KG1 (cell line): ENCODE data around the gene RAB33A.
"Not testable (repeated sequence)": the region's sequence is repeated elsewhere in the genome, so short reads cannot be mapped to it uniquely, and the experiment has no call there.

Experiments
- DNase-seq: peaks from one replicate; lab custom pipeline; 2025; lab: John Stamatoyannopoulos, UW

Gene RAB33A

DNA sequence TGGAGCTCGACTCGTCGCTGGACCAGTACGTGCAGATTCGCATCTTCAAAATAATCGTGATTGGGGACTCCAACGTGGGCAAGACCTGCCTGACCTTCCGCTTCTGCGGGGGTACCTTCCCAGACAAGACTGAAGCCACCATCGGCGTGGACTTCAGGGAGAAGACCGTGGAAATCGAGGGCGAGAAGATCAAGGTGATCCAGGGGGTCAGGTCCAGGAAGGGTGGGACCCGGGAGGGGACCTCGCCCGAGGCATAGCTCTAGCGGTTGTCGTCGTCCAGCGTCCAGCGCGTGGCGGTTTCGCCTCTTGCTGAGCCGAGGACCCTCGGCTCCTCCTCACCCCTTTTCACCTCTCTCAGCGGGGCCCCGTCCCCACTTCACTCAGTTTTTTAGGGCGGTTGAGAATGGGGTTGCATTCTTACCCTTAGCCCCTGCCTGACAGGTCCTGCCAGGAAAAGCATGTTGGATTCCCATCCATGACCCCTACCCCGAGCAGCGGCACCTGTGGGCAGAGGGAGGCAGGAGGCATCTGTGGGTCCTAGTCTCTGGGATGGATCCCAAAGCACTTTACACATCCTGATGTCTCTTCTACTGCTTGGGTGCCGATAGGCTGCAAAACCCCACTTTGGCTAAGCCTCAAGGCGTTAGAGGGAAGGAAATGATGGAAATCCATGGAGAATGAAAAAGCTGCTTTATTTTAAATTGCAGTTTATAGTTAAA lies 524 bp downstream of the RAB33A start:
- DNase-seq = no peak

DNA sequence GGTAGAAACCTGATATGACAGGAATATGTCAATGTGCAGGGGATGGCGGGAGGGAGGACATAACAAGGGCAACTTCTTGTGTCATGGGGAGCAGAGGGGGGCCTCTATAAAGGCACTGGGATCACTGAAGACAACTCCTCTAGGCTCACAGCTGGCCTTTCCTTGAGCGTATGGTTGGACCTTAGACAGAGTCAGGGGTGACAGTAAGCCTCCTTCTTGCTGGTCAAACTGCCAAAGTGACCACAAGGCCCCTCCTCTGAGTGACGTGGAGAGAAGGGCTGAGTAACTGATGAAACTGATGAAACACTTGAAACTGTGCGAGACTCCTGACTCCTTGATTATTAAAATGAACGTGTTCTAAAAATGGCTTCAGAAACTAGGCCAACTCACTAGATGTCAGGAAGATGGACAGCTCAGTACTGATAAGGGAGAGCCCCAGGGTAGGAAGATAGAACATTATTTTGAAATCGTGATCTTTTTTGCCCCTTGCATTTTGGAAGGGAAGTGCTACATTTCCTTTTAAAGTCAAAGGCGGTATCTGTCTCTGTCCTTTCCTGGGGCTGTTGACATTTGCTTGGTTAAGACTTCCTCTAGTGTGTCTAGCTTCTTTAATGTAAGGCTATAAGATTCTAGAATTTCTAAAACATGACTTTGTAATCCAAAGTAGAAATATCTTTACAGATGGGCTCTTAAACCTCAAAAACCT lies 1.6 kb downstream of the RAB33A start:
- DNase-seq = peak; percentile 5

GRCh38 chrX:130174045-130174704 lies 2.4 kb downstream of the RAB33A start:
- no peak for DNase-seq

GRCh38 chrX:130174937-130175336 lies 3.2 kb downstream of the RAB33A start:
- no peak for DNase-seq

DNA sequence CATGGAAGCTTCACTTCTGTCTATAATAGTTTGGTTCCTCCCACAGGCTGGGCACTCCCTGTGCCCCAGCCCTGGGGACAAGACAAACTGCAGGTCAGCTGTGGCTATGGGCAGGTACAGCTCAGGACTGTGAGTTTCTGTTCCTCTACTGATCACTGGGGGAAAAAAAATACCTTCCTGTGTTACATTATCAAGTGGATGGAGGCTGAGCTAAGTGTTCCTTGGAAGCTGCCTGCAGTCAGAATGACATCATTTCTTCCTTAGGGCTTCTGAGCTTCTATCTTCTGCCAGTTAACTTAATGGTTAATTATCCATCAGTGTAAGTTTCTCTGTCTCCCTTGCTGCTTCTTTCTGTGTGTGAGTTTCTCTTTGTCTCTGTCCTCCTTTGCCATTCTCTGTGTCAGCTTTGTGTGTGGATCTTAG lies 4.6 kb downstream of the RAB33A start:
- no peak for DNase-seq

- no peak for DNase-seq
Observed at GRCh38 chrX:130176942-130177341, 5.2 kb downstream of the RAB33A start.

GRCh38 chrX:130179170-130179569 lies 7.4 kb downstream of the RAB33A start:
- no peak for DNase-seq

DNA sequence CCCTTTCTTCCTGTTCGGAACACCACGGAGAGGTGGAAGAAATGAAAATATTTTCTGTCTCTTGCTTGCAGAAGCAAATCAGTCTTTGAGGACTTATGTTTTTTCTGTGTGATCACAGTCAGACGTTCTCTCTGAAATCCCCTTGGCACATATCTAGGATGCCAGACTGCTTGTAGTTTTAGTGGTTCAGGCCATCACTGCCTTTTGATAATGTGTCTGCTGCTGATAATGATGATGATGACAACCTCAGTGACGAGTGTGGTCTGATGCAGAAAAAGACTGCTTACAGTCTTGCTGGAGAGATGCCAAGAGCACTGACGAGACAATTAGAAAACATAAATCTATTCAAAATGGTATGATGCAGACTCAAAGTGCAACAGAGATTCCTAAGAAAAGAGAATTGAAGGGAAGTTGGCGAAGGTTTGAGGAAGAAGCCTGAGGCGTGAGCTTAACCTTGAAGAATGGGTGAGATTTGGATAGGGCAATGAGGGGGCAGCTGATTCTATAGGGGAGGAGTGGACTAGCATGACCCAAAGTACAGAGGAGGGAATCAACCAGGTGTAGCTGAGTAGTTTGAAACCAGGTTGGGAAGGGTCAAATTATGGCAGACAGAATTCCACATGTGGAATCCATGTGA lies 7.9 kb downstream of the RAB33A start:
- DNase-seq = no peak

DNA sequence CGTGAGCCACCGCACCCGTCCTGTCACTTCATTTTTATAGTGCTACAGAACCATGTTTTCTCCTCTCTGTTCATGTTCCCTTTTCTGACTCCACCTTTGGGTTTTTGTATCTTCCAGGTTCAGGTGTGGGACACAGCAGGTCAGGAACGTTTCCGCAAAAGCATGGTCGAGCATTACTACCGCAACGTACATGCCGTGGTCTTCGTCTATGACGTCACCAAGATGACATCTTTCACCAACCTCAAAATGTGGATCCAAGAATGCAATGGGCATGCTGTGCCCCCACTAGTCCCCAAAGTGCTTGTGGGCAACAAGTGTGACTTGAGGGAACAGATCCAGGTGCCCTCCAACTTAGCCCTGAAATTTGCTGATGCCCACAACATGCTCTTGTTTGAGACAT lies 12.4 kb downstream of the RAB33A start:
- DNase-seq = no peak

DNA sequence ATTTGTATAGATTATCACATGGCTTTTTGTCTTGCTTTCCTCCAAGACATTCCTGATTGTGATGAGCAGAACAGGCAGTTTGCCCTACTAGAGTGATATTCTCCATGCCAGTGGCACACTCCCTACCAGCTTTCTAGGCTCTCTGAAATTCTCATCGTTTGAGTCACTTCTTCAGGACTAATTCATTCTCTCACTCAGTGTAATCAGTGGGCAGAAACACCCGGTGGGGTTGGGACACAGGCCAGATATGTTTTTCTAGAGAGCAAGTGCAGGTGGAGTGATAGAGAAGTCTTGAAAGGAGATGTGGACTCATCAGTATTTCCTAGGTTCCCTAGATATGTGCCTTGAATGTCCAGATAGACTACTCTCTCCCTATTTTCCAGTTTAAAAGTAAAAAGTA lies 13.1 kb downstream of the RAB33A start:
- DNase-seq = no peak

GRCh38 chrX:130186651-130187050 lies 14.9 kb downstream of the RAB33A start:
- no peak for DNase-seq

DNA sequence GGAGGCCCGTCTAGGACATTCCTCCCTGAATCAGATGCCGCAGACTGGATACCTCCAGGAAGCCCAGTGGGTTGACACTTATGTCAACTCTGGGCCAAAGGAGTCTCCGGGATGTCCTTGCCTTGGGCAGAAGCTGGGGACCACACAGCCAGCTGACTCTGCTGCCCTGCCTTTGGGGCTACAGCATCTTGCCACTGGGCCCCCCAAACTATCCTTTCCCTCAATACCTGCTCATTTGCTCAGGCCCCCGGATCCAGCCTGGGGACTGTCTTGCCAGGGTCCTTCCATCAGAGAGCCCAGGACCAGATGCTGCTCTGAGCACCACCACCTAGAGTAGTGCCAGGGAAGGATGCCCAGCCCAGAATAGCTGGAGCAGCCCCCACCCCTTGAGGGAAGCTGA lies 19.0 kb downstream of the RAB33A start:
- DNase-seq = no peak

DNA sequence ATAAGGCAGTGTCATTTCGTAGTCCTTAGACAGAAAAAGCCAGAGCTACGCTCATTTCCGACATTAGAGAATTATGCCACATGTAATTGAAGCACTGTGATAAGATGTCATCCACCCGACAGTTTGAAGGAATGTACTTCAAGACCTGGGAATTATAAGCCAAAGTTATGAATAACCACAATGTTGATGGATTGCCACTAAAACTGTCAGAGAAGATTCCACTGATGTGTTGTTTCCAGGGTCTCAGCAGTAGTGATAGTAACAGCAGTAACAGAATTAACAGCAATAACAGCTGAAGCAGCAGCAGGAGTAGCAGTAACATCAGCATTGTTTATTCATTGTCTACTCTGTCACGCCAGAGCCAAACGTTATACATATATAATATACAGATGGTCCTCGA lies 24.7 kb downstream of the RAB33A start:
- DNase-seq = no peak

- DNase-seq = no peak
Observed at GRCh38 chrX:130197464-130197863, 25.7 kb downstream of the RAB33A start.

- no peak for DNase-seq
Observed at GRCh38 chrX:130204647-130205046, 32.9 kb downstream of the RAB33A start.

DNA sequence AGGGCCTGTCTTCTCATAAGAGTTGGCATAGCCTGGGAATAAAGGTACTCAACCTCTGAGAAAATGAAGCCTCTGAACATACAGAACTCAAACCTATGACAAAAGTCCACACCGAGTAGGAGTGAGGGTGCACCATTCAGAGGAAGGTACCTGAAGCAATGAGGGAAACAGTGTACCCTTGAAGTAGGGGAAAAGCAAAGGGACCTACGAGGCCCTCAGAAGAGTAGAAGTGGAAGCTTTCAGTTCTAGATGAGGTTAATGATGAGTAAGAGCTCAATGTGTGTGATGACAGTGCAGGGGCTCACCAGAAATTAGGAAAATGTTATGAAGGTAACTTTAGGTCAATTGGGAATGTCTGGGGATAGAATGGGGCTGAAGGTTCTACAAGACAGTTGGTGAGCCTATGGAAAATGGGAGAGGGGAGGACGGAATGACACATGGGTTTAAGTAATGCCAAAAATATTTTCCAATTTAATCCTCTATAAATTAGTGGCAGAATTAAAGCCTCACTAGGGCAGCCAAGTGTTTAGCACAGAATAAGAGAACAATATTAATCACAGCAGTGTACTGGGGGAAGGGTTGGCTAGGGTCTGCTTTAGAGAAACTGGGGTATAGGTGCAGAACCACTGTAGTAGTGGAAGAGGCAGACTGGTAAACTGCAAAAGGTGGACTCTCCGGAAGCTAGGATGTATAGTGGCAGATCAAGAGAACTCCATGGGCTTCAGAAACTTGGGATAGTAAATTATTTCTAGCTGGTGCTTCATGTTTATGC lies 39.8 kb downstream of the RAB33A start:
- no peak for DNase-seq

DNA sequence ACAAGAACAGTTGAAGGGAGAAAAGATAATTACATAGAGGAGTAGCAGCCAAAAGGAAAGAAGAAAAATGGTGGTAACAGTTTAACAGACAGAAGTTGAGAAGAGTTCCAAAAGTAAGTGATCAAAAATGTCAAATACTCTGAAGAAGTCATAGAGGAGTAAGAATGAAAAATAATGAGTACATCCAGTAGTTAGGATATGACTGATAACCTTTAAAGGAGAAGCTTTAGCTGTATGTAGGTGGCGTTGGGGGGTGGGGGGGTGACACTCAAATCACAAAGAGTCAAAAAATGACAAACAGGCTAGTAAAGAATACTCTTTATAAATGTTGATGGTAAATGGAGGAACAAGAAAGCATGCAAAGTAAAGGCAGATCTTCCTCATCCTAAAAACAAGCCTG lies 40.6 kb downstream of the RAB33A start:
- DNase-seq = no peak

DNA sequence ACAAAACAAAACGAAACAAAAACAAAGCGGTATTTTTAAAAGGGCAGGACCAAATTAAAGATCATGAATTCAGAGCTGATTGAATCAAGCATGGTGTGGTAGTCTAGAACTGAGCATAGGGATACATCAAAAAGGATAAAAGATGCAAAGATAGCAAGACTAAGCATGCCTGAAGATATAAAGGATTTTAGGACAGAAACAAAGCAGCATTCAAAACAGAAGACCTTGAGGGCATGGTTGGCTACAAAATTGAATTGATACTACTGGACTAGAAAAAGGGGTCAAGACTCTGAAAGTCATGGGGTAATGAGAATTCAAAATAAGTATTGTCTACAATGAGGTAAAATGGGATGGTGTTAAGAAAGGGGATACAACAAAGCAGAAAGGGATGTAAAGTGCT lies 41.6 kb downstream of the RAB33A start:
- DNase-seq = no peak

- no peak for DNase-seq
Observed at GRCh38 chrX:130216320-130216719, 44.6 kb downstream of the RAB33A start.

- DNase-seq = no peak
Observed at GRCh38 chrX:130224810-130225209, 53.0 kb downstream of the RAB33A start.

DNA sequence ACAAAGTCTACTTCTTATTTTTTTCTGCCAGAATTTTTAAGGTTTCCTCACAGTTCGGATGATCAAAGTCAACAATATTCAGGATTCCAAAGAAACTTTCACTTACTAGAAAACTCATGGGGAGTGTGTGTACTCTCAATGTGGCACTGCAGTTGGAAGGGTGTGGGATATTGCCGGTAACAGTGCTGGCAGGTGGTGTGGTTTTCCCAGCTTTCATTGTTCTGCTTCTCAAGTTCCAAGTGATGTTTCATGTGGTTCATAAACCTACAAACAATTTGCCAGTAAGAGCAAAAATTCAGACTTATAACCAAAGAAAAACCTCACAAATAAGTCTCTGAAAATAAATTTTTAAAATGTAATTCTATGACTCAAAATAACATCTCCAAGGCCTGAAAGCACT lies 57.1 kb downstream of the RAB33A start:
- no peak for DNase-seq

GRCh38 chrX:130231184-130231583 lies 59.4 kb downstream of the RAB33A start:
- DNase-seq = not testable (repeated sequence)
